CD4-positive, alpha-beta T cell treated with Interleukin-1 beta for 1 hour (primary cell): Measurements from ENCODE around the gene TMEM81.

Source experiments
- DNase-seq, 2 donors: peaks; one replicate each; pipeline ENCODE4 v3.0.0-alpha.2; 2020 to 2022

TMEM81 gene

GRCh38 chr1:205076245-205076761 lies 8.0 kb downstream of the TMEM81 start:
- no peak for DNase-seq

DNA sequence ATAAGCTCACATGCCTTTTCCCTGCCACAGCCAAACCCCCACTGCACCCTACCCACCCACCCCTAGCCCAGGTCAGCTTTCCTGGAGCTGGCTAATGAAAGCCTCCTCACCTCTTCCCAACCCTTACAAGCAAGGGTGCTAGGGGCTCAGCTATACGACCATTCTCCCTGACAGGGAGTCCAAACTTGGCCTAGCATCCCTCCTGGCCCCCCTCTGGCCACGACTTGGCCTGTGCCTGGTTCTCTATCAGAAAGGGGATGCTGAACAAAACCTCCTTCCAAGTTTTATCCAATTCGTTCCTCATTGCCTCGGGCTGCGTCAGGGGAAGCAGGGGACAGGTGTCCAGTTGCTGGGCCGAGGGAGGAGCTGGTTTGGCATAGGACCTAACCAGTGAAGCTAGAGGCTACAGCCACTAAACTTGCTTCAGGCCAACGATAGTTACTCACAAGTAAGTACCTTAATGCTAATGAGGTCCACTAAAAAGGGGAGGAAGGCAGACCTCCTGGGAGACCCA lies 8.6 kb downstream of the TMEM81 start:
- DNase-seq = no peak

- no peak for DNase-seq
Observed at GRCh38 chr1:205074513-205074912, 9.7 kb downstream of the TMEM81 start.

- DNase-seq = no peak
Observed at GRCh38 chr1:205074084-205074483, 10.2 kb downstream of the TMEM81 start.

- DNase-seq = no peak
Observed at GRCh38 chr1:205073511-205073910, 10.7 kb downstream of the TMEM81 start.

DNA sequence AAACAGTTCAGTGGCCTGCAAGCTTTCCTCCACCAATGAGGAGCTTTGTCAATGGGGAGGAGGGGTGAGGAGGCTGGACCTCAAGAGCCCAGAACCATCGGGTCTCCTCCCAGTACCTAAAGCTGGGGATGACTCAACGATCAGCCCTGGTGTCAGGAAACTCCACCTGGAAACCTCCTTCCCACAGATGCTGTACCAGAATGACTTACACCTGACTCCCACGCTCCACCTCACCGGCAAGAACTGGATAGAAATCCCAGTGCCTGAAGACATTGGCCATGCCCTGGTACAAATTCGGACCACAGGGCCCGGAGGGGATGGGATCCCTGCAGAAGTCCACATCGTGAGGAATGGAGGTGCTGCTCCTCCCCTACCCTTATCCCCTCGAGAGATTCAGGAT lies 11.4 kb downstream of the TMEM81 start:
- no peak for DNase-seq

DNA sequence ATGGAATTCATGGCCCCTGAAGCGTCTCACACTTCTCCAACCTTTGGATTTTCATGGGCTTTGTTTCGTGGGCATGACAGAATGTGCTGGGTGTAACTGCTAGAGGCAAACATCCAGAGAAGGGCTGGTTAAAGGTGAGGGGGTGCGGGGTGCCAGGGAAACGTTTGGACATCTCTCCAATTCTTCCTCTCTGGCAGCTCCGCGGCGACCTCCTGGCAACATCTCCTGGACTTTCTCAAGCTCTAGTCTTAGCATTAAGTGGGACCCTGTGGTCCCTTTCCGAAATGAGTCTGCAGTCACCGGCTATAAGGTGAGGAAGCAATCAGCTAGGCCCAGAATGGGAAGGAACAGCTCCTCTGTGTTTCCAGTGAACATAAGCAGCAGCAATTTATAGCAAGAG lies 12.0 kb downstream of the TMEM81 start:
- DNase-seq = no peak

GRCh38 chr1:205071801-205072200 lies 12.5 kb downstream of the TMEM81 start:
- DNase-seq = no peak

DNA sequence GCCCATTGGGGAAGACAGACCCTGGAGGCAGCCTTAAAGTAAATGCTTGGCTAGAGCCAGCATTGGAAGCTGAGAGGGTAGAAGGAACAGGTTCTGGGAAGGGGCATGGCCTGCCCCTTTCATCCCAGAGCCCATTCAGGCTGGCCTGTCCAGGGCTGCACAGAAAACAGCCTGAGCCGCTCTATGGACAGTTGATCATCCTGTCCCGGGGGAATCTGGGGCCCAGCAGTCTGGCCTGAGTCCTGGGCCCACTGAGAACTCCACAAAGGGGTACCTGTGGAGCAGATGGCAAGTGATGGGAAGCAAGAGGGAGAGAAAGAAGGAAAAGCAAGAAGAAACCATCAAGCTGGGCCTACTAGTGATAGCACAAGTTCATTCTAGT lies 13.2 kb downstream of the TMEM81 start:
- DNase-seq = no peak

DNA sequence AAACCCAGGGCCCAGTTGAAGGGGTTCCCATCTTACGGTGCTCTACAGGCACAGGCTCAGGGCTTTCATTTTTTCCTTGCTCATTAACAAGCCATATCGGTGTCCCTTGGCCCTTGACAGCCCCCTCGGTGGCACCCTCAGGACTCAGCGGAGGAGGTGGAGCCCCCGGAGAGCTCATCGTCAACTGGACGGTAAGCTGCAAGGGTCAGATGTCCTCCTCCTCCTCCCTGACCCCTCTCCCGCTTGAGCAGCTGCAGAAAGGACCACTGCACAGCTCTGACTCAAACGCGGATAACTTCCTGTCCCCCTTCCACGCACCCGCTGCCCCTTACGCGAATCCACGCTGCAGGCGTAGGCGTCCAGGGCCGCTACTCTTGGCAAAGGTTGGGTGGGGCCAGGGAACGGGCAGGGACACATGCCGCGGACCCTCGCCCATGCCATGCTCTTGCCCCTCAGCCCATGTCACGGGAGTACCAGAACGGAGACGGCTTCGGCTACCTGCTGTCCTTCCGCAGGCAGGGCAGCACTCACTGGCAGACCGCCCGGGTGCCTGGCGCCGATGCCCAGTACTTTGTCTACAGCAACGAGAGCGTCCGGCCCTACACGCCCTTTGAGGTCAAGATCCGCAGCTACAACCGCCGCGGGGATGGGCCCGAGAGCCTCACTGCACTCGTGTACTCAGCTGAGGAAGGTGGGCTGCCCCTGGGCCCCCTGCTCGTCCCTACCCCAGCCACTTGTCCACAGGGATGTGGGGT lies 14.7 kb downstream of the TMEM81 start:
- no peak for DNase-seq

GRCh38 chr1:205068457-205069040 lies 15.7 kb downstream of the TMEM81 start:
- DNase-seq = no peak

GRCh38 chr1:205068001-205068400 lies 16.3 kb downstream of the TMEM81 start:
- DNase-seq = no peak

- DNase-seq = no peak
Observed at GRCh38 chr1:205067031-205067430, 17.2 kb downstream of the TMEM81 start.

- DNase-seq = no peak
Observed at GRCh38 chr1:205066141-205066818, 18.0 kb downstream of the TMEM81 start.

DNA sequence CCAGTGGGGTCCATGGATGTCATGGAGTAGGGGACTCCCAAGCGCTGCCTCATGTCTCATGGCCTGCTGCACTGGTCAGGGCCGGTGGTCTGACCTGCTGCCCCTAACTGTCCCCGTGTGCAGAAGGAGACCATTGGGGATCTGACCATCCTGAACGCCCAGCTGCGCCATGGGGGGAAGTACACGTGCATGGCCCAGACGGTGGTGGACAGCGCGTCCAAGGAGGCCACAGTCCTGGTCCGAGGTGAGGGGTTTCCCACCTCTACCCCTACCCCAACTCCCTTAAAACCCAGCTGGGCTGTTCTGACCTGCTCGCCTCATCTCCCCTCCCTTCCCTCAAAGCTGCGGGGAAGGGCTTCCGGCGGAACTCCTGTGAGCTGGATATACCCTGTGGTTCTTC lies 18.6 kb downstream of the TMEM81 start:
- DNase-seq = no peak

GRCh38 chr1:205064741-205065316 lies 19.4 kb downstream of the TMEM81 start:
- no peak for DNase-seq

- DNase-seq = no peak
Observed at GRCh38 chr1:205064301-205064700, 20.0 kb downstream of the TMEM81 start.

- no peak for DNase-seq
Observed at GRCh38 chr1:205062895-205063294, 21.4 kb downstream of the TMEM81 start.

GRCh38 chr1:205062319-205062718 lies 21.9 kb downstream of the TMEM81 start:
- no peak for DNase-seq

GRCh38 chr1:205061665-205062069 lies 22.6 kb downstream of the TMEM81 start:
- peak; percentile 60 to 65 for DNase-seq

DNA sequence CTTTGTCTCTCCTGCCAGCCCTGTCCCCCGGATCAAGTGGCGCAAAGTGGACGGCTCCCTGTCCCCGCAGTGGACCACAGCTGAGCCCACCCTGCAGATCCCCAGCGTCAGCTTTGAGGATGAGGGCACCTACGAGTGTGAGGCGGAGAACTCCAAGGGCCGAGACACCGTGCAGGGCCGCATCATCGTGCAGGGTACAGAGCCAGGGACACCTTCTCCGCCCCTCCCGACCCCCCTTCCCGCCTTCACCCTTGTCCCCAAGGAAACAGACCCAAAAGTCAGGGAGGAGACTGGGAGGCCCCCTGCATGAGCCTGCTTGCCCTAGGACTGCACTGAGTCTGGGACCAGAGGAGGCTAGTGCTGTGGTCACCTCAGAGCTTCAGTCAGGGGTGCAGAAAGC lies 23.0 kb downstream of the TMEM81 start:
- no peak for DNase-seq

- DNase-seq = no peak
Observed at GRCh38 chr1:205060746-205061145, 23.5 kb downstream of the TMEM81 start.

- no peak for DNase-seq
Observed at GRCh38 chr1:205059660-205060059, 24.6 kb downstream of the TMEM81 start.
